Ammon's horn (tissue), 1 donor: ENCODE measurements around the gene NANOGP8.
"Not testable (repeated sequence)": the region's sequence is repeated elsewhere in the genome, so short reads cannot be mapped to it uniquely, and the experiment has no call there.

Experiments used
- DNase-seq: peaks from one replicate; pipeline ENCODE4 v3.0.0-alpha.2; 2016; ENCODE audit warnings: low spot score

The NANOGP8 gene

DNA sequence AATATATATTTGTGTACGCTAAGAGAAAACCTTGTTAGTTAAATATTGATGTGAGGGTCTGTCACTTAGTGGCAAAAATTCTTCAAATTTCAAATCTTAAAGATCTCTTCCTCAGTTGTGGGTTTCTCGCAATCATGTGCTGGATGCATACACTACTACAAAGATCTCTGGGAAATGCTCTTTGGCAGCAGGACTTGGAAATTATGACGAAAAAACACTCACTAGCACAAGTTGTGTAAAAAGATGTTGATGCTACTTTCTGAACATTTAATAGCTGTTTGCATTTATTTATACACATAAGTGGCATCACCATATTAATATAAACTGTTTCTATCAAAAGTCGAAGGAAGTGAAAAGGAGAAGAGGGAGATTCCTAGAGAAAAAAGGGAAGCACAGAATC is 10.8 kb upstream of the NANOGP8 start:
- no peak for DNase-seq

DNA sequence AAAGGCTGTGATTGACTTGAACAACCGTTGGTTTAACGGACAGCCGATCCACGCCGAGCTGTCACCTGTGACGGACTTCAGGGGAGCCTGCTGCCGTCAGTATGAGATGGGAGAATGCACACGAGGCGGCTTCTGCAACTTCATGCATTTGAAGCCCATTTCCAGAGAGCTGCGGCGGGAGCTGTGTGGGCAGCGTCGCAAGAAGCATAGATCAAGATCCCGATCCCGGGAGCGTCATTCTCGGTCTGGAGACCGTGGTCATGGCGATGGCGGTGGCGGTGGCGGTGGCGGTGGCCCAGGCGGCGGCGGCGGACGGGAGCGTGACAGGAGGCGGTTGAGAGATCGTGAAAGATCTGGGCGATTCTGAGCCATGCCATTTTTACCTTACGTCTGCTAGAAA is 7.8 kb upstream of the NANOGP8 start:
- DNase-seq = no peak

DNA sequence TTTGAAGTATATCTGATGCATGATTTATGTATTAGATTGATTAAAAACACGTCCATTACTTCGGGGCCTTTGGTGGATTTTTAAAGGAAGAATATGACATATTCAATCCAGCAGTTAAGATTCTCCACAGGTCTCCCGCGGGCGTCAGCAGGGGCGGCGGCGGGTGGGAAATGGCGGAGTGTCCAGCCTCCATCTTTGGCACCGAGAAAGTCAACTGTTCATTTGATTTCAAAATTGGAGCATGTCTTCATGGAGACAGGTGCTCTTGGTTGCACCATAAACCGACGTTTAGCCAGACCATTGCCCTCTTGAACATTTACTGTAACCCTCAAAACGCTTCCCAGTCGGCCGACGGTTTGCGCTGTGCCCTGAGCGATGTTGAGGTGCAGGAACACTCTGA is 7.2 kb upstream of the NANOGP8 start:
- DNase-seq = no peak

DNA sequence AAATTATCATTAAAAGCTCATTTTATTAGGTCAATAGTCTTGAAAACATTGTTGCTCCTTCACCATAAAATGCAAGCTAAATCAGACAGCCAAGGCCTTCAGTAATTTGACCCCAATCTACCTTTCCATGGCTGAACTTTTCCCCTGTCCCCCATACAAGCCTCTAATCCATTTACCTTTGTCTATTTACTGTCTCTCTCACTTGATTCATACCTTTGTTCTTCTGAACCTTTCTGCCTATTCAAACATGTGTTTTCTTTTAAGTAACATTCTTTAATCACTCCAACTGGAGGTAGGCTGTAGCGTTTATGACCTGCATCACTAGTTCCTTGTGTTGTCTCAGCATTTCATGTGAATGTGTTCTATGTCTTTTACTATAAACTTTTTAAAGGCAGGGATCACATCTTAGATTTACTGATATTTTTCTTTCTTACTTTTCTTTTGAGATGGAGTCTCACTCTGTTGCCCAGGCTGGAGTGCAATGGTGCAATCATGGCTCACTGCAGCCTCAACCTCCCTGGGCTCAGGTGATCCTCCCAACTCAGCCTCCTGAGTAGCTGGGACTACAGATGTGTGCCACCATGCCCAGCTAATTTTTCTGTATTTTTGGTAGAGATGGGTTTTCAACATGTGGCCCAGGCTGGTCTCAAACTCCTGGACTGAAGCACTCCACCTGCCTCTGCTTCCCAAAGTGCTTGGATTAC is 5.2 kb upstream of the NANOGP8 start:
- DNase-seq = no peak

DNA sequence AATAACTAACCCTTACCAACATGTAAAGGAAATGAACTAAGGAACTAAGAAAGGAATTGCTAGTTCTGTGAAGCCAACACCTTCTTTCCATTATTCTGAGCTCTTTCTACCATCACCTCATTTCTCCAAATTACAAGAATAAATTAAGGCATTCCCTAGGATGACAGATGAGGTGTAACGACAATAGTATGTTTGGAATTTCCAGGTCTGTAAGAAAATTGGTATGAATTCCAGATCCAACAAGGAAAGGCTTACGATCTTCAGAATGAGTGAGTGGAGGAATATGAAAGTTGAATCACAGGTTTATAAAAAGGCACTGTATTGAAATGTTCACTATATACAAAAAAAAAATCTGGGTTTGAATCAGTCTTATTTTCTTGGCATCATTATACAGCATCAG is 4.5 kb upstream of the NANOGP8 start:
- no peak for DNase-seq

DNA sequence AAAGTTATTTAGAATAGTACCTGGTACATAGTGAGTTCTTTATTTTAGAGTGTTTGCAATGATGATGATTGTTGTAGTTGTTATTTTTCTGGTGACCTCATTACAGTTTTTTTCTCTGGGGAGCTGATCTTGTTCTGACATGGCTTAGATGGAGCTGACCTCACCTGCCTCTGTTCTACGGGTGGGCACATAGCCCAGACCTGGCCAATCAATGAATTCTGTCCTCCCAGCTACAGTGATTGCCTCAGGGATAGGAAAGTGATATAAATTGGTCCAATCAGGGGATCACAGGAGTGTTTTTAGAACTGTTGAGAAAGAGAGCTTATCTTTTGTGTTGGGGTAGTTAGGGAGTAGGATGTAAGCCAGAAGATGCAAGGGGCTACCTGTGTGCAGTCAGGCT is 3.2 kb upstream of the NANOGP8 start:
- no peak for DNase-seq

DNA sequence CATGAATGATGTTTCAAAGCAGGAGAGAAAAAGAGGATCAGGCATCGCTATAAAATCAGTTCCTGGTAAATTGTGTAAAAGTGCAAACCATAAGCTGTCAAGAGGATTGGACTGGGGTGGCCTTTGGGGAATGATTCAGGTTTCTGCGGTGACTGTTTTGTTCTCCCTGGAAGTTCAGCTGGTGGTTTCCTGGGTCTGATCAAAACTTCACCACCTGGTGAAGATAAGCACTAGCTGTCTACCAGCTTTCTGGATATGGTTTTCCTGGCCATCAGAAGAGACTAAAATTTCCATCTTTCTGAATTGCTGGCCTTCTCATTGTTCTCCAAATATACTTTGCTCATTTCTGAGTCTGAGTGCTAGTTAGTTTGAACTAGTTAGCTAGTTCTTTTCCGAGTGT is 2.7 kb upstream of the NANOGP8 start:
- no peak for DNase-seq

DNA sequence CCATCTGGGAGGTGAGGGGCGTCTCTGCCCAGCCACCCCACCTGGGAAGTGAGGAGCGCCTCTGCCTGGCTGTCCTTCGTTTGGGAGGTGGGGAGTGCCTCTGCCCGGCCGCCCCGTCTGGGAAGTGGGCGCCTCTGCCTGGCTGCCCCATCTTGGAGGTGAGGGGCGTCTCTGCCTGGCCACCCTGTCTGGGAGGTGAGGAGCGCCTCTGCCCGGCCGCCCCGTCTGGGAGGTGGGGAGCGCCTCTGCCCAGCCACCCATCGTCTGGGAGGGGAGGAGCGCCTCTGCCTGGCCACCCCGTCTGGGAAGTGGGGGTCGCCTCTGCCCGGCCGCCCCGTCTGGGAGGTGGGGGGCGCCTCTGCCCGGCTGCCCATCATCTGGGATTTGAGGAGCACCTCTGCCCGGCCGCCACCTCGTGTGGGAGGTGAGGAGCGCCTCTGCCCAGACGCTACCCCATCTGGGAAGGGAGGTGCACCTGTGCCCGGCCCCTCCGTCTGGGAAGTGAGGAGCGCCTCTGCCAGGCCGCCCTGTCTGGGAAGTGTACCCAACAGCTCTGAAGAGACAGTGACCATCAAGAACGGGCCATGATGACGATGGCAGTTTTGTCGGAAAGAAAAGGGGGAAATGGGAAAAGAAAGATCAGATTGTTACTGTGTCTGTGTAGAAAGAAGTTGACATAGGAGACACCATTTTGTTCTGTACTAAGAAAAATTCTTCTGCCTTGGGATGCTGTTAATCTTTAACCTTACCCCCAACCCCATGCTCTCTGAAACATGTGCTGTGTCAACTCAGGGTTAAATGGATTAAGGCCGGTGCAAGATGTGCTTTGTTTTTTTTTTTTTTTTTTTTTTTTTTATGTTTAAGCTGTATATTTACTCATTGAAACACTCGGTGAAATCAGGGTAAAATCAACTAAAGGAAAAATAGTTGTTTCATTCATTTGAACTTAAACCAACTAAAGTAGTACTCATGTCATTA is 2.4 kb downstream of the NANOGP8 start:
- DNase-seq = not testable (repeated sequence)

DNA sequence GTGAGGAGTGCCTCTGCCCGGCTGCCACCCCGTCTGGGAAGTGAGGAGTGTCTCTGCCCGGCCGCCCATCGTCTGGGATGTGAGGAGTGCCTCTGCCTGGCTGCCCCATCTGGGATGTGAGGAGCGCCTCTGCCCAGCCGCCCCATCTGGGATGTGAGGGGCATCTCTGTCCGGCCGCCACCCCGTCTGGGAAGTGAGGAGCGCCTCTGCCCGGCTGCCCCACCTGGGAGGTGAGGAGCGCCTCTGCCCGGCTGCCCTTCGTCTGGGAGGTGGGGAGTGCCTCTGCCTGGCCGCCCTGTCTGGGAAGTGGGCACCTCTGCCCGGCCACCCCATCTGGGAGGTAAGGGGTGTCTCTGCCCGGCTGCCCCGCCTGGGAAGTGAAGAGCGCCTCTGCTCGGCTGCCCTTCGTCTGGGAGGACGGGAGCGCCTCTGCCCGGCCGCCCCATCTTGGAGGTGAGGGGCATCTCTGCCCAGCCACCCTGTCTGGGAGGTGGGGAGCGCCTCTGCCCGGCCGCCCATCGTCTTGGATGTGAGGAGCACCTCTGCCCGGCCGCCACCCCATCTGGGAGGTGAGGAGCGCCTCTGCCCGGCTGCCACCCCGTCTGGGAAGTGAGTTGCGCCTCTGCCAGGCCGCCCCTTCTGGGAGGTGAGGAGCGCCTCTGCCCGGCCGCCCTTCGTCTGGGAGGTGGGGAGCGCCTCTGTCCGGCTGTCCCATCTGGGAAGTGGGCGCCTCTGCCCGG is 3.3 kb downstream of the NANOGP8 start:
- not testable (repeated sequence) for DNase-seq

DNA sequence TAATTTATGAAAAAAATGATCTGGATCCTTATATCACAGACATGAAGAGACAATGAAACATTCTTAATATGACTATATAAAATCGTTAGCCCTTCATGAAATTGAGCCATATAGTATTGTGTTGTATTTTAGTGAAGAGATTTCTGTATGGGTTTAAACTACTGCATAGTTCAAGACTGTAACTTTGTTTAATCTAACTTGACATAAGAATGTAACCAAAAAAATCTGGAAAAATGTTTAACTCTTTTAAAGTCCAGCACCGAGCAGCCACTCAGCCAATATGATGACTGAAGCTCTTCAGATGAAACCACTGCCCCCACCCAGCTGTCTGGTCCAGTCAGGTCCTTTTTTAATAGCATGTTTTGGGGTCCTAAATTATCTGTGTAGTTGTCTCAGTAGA is 4.9 kb downstream of the NANOGP8 start:
- no peak for DNase-seq

DNA sequence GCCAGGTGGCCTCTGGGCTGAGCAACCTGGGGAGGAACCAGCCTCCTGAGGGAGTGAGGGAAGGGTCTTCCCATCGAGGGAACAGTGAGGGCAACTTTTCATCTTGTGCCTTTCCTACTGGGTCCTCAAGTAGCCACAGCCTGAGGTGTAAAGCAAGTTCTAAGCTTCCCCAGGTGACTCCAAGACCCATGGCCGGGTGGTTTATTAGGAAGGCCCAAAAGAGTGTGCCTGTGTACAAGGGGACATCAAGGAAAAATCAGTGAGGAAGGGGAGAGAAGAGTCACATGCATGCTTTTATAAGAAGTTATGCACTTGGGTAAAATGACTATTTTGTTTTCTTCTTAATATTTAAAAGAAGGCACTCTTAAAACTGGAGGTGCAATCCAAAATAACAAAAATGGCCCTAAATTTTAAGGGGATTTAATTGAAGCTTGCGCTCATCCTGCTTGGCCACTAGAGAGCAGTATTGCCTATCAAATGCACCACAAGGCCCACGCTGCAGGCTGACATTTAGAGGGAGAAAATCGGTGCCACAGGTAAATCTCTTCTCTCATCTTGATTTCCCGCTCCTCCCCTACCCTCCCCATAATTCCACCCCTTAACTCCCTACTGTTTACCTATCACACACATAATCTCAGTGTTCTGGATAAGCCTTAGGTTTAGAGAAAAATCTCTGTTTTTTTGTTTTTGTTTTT is 6.7 kb downstream of the NANOGP8 start:
- peak; percentile 84 for DNase-seq

DNA sequence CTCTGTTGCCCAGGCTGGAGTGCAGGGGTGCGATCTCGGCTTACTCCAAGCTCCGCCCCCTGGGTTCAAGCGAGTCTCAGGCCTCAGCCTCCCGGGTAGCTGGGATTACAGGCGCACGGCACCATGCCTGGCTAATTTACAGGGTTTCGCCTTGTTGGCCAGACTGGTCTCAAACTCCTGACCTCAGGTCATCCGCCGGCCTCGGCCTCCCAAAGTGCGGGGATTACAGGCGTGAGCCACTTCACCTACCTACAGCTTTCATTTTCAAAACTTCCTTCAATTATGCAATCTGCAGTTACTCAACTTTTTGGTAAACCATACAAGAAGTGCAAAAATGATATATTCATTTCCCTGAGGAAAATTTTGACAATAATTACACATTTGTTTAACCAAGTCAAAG is 14.0 kb downstream of the NANOGP8 start:
- DNase-seq = no peak

DNA sequence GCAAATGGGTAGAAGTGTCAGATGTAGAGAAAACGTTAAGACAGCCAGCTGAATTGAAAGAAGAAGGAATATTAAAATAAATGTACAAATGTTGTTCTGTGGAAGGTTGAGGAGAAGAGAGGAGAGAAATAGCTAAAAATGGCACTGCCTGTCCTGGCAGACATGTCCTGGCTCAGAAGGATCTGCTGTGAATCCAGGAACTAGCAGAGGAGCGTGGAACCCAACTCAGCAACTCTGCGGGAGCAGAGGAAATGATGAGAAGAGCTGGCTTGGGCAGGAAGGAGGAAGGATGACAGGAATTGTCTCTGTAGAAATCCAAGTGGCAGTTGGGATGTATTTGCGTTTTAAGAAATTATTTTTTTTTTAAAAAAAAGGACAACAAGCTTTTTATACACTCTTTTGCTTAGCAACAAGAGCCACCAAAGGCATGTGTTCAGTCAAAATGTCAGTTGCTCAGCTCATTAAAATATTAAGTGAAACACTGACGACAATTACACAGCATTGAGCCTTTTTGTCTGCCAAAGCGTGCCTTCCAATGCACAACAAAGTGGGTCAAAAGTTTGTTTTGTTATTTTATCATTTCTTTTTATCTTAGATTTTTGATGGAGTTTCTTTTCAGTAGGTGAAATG is 16.1 kb downstream of the NANOGP8 start:
- peak; percentile 25 for DNase-seq

DNA sequence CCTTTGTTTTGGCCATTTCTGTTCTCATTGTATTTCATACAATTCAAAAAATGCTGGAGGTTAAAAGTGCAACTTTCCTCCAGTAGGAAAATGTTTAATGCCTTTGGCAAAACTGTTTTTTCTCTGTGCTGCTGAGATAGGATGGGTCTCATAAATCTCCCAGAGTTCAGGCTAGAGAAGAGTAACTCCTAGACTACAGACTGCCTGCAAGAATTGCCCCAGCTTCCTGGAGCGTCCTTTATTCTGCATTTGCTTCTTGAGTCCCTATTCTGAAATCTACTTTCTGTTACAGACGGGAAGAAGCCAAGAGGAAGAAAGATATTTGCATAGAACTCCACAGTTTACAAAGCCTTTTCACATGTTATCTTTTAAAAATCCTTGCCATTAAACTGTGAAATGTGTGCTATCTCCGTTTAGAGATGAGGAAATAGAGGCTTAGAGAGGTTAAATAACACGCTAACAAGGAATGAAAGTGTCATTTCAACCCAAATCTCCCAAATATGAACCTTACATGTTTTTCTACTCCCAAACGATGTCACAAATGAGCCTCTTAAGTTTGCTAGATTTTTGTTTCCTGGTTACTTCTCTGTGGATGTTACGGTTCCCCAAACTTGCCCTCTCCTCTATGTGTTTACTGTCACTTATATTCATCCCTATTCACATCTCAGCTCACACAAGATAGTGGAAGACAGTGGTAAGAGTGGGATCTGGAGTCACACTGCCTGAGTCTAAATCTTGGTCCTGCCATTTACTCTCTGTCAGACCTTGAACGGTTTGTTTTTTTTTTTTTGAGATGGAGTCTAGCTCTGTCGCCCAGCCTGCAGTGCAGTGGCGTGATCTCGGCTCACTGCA is 17.4 kb downstream of the NANOGP8 start:
- DNase-seq = no peak

DNA sequence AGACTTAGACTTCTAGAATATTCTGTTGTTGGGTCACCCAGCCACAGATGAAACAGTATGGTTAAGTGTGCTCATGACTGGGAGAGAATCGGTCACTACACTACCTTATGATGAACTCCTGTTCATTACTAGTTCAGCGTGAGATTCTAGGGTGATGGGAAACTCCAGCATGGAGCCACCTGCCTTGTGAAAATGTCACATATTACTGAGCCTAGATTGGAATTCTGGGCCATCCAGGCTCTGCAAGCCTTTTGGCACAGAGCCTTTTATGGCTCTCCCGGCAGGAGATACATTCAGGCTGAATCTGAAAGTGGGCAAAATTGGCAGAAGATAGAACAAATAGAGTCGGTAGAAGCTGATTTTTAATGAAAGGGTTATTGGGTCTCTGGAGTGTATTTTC is 19.0 kb downstream of the NANOGP8 start:
- no peak for DNase-seq

DNA sequence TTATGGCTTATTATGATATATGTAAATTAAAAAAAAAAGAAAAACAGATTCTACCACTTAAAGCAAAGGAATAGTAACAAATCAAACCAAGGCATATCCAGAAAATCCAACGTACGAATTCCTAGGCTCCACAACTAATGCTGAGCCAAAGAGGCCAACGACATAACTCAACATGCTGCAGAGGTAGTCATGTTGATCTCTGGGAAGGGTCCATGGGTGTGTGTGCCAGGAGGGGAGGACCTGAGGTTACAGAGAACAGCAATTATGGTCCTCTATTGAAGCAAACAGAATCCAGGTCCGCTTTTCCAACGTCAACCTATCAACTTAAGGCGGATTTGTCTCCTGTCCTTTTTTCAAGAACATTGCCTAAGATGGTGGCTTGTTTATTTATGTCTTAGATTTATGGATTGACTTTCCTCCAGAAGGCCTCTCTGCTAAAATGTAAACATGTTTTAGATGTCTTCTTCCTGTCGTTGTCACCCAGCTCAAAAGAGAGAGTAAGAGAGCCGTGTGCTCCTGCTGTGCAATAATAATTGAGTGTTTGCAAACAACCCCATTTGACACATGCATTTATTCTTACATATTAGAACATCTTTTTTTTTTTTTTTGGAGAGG is 20.4 kb downstream of the NANOGP8 start:
- no peak for DNase-seq

DNA sequence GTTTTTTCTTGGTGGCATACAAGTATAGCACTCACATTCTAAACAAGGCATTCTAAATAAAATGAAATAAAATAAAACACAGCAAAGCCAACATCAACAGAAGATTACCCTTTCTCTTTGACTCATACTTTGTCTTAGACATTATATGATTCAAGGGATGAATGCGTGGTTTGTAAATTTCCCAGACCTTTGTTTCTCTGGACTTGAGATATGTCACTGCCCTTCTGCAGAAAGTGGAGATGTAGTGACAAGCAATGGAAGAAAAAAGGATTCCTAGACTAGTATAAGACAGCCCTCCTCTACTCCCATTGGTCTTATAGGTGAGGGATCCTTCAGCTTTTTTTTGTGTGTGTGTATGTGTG is 22.4 kb downstream of the NANOGP8 start:
- no peak for DNase-seq

DNA sequence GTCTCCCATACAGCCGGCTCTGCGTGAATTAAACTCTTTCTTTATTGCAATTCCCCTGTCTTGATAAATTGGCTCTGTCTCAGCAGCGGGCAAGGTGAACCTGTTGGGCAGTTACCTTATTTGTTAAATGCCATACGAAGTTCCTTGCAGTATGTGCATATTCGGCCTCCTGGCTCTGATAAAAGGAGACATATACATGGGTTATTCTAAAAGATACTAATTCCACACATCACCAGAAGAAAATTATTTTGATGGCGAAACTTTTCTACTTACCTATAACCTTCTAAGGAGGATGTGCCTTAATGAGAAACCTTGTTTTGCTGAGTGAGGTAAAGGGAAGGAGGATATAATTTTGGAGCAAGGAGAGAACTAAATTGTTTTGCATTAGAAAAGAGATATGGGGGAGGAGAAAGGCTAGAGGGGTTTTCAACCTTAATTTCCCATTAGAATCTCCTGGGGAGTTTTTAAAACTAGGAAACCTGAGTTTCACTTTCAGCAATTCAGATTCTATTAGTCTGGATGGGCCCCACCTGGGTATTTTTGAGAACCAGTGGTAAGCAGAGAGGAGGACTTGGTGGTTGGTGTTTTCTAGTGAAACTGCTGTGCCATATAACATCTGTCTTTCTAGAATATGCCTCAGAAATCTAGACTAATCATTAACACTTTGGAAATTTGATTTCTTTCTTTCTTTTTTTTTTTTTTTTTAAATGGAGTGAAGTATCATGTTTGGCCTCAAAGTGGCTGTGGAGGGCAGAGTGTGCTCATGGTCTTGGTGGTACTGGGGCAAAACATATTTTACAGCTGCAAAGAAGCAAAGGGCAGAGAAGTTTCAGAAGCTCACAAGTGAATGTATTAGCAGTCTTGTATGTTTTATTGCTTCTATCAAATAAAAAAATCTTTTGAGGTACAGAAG is 23.0 kb downstream of the NANOGP8 start:
- DNase-seq = no peak

DNA sequence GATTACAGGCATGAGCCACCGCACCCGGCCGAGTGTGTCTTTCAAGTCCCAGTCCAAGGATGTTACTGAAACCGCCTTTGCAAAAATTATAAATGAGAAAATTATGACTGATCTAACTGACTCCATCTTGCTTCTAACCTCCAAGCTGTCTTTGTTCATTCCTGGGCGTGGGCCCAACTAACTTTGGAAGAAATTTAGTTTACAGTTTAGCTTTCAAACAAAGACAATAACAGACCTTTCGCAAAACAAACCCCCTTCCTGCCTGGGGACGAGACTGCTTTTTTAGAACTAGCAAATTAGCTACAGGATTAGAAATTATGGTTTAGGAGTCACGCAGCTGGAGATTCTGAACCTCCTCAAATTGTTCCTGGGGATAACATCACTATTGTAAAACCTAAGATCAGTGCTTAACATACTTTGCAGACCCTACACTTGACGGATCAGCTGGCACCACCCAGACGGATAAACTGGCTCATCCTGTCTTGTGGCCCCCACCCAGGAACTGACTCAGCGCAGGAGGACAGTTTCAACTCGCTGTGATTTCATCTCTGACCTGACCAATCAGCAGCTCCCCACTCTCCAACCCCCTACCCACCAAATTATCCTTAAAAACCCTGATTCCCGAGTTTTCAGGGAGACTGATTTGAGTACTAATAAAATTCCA is 23.8 kb downstream of the NANOGP8 start:
- no peak for DNase-seq
